DND-41 (cell line): ENCODE measurements around the gene NUDT19.

Experiments used
- CTCF ChIP-seq: IDR thresholded peaks from 2 replicates; pipeline ENCODE4 v1.5.1; 2012; ENCODE audit warnings: borderline replicate concordance, low read length, moderate library complexity, mild to moderate bottlenecking; ENCODE audit not compliant: poor library complexity, severe bottlenecking; ENCODE audit errors: extremely low read depth
- EZH2 ChIP-seq: IDR thresholded peaks from 3 replicates; pipeline ENCODE4 v1.6.1; 2012; ENCODE audit warnings: borderline replicate concordance, low read depth, mild to moderate bottlenecking, moderate library complexity, low read length, inconsistent platforms; ENCODE audit not compliant: severe bottlenecking

- TF ChIP-seq CTCF (no peak), EZH2 (no peak)
These were observed 17.4 kb downstream of the NUDT19 start for GRCh38 chr19:32709032-32709431.
